Right lobe of liver (tissue), 6 donors: ENCODE data around the gene BRD3. TPM values are rescaled to one million over a fixed set of nuclear protein-coding genes. Genes with fewer than 3 reads are reported as not detected.

Experiments used
- ATAC-seq, 4 donors: fragments of 200-7000 bp; cut with Tn5 transposase; one replicate each; pipeline ENCODE4 v1.9.1; 2020; ENCODE audit warnings: mild to moderate bottlenecking in 4 of 4, moderate library complexity in 4 of 4
- DNase-seq, 3 donors: peaks; one replicate each; pipeline ENCODE4 v3.0.0-alpha.2; 2020
- H3K27ac ChIP-seq, 3 donors: fragments of 200-600 bp; one replicate each; pipeline ENCODE4 v1.8.0; 2022
- H3K27me3 ChIP-seq, 2 donors: fragments of 200-600 bp; one replicate each; pipeline ENCODE4 v1.8.0; 2022
- H3K36me3 ChIP-seq, 4 donors: fragments of 200-600 bp; sonication (generic) in 1 of 4; one replicate each; pipeline versions ENCODE4 v1.5.1 to v1.8.0; 2017 to 2022; ENCODE audit warnings: control low read depth in 1 of 4
- H3K4me1 ChIP-seq, 4 donors: fragments of 200-600 bp; sonication (generic) in 1 of 4; one replicate each; pipeline versions ENCODE4 v1.5.1 to v1.8.0; 2017 to 2022; ENCODE audit warnings: control low read depth in 1 of 4
- H3K4me3 ChIP-seq, 3 donors: fragments of 200-600 bp; one replicate each; pipeline ENCODE4 v1.8.0; 2022
- H3K9me3 ChIP-seq, 4 donors: fragments of 200-600 bp; sonication (generic) in 1 of 4; one replicate each; pipeline versions ENCODE4 v1.5.1 to v1.8.0; 2017 to 2022; ENCODE audit warnings: control low read depth in 1 of 4
- CTCF ChIP-seq, 4 donors: fragments of 200-600 bp in 3 of 4; fragments of 450-650 bp in 1 of 4; IDR thresholded peaks; one replicate each; pipeline versions ENCODE4 v1.5.1 to v1.8.0; 2016 to 2022; ENCODE audit warnings: antibody characterized with exemption in 4 of 4, mild to moderate bottlenecking in 2 of 4
- POLR2A ChIP-seq: fragments of 450-650 bp; IDR thresholded peaks from one replicate; pipeline ENCODE4 v1.6.1; 2017; ENCODE audit warnings: antibody characterized with exemption, mild to moderate bottlenecking
- WGBS: methylation state at CpG from one replicate; pipeline ENCODE4 v1.1.6; 2018; ENCODE audit warnings: low coverage, low lambda C conversion rate; ENCODE audit not compliant: insufficient coverage; ENCODE audit errors: missing lambda C conversion rate; 5-methylcytosine and 5-hydroxymethylcytosine counted together
- intact Hi-C, 2 donors: fragments of 100-400 bp; cut with DNase I; formaldehyde crosslinking; loops; one replicate each; pipeline versions ENCODE4 v1.11.2 to v1.14.1; 2022
- total RNA-seq, 6 experiments: library from RNA; depleted of rRNA in 2 of 6; stranded (reverse); fragments of >200 nt in 2 of 6; fragmentation: NEBNext Ultra II Directional in 3 of 6; extraction: Animal tissue kit (Norgen Biotek cat#: 25700) in 3 of 6; gene quantifications; one replicate each; pipeline versions ENCODE4 v1.1.0 to v1.2.4, GENCODE V29; 2016 to 2023
- donor health status: DM: no; HTN: yes; CAD: no.
- donor health status: DM: no; HTN: no; CAD: no.
- donor health status: DM: no; HTN: no; CAD: no.
- donor health status: DM: no; HTN: yes; CAD: no.
- donor health status: DM: no; HTN: yes; CAD: no.

Gene BRD3
- total RNA-seq, 6 experiments from 2014 or later, result 10.7 to 25.4 (median 21.1) TPM

DNA sequence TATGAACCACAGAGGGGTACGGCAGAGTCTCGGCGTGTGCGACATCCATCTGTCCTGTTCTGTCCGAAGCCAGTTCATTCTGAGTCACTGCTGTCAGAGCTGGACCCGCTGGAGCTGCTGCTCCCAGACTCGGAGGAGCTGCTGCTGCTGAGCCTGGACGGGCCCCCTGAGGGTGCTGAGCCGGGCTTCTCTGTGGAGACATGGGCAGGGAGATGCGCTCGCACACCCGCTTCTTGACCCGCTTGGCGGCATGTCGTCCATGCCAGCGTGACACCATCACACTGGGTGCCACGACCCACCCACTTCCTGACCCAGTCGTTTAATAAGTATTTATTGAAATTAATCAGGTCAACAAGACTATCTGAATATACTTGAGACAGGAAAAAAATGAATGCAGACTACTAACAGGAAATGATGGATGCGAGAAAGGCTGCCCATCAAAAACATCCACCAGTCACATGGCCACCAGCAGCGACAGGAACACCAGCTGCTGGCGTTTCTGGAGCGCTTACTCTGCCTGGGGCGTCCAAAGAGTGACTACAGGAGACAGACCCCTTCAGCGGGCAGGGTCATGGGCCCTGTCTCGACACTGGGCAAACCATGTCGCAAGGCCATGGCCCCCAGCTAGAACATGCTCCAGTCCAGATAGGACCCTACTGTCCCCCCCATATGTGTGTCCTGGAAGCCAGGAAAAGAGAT lies 34.2 kb downstream of the BRD3 start:
- DNase-seq, result peak in 2 of 3 donors; percentile 12 to 37
- H3K27me3 ChIP-seq, result no peaks in the 10 kb centered on the region
- peaks cover 0 to 14% (median 6%) of the 10 kb centered on the region in 4 donors for H3K4me1 ChIP-seq
- peaks cover 0 to 62% (median 27%) of the 10 kb centered on the region in 4 donors for H3K36me3 ChIP-seq
- TF ChIP-seq POLR2A (no peak), CTCF (IDR thresholded peaks at IDR 0.05) (no peak)
- intact Hi-C loops, result no loop called here
- ATAC-seq, result no peak
- no peaks in the 10 kb centered on the region for H3K9me3 ChIP-seq
- H3K4me3 ChIP-seq, result no peak overlapping the region
- no peak overlapping the region for H3K27ac ChIP-seq
- 82% methylated on average over 8 of the region's 26 CpGs for WGBS

GRCh38 chr9:134032456-134033222 lies 35.2 kb downstream of the BRD3 start:
- Histone ChIP-seq H3K27ac (no peak overlapping the region), H3K36me3 (peaks cover 0 to 62% (median 27%) of the 10 kb centered on the region in 4 donors), H3K4me3 (no peak overlapping the region), H3K4me1 (peaks cover 0 to 24% (median 9%) of the 10 kb centered on the region in 4 donors), H3K27me3 (no peaks in the 10 kb centered on the region), H3K9me3 (no peaks in the 10 kb centered on the region)
- TF ChIP-seq CTCF (IDR thresholded peaks at IDR 0.05) (no peak), POLR2A (no peak)
- 93% methylated on average over 34 of the region's 40 CpGs for WGBS
- DNase-seq, result peak in 2 of 3 donors; percentile 12 to 41
- intact Hi-C loops, result no loop called here
- ATAC-seq, result no peak

- DNase-seq (peak in 1 of 3 donors; percentile 49), ATAC-seq (no peak)
- peaks cover 0 to 24% (median 9%) of the 10 kb centered on the region in 4 donors for H3K4me1 ChIP-seq
- 86% methylated on average over 1 of the region's 14 CpGs for WGBS
- H3K4me3 ChIP-seq, result no peak overlapping the region
- intact Hi-C loops, result no loop called here
- H3K9me3 ChIP-seq, result no peaks in the 10 kb centered on the region
- H3K36me3 ChIP-seq, result peaks cover 0 to 62% (median 27%) of the 10 kb centered on the region in 4 donors
- H3K27ac ChIP-seq, result no peak overlapping the region
- TF ChIP-seq CTCF (IDR thresholded peaks at IDR 0.05) (no peak), POLR2A (no peak)
- H3K27me3 ChIP-seq, result no peaks in the 10 kb centered on the region
Measured at GRCh38 chr9:134031783-134032182, 36.0 kb downstream of the BRD3 start.

GRCh38 chr9:134030821-134031470 lies 36.9 kb downstream of the BRD3 start:
- no peak overlapping the region for H3K4me3 ChIP-seq
- ATAC-seq, result no peak
- H3K27me3 ChIP-seq, result no peaks in the 10 kb centered on the region
- H3K4me1 ChIP-seq, result peaks cover 0 to 28% (median 9%) of the 10 kb centered on the region in 4 donors
- intact Hi-C loops, result no loop called here
- 92% methylated on average over 15 of the region's 29 CpGs for WGBS
- peaks cover 0 to 55% (median 25%) of the 10 kb centered on the region in 4 donors for H3K36me3 ChIP-seq
- H3K27ac ChIP-seq, result no peak overlapping the region
- TF ChIP-seq CTCF (IDR thresholded peaks at IDR 0.05), result no peak
- no peak for TF ChIP-seq POLR2A
- H3K9me3 ChIP-seq, result no peaks in the 10 kb centered on the region
- peak in 2 of 3 donors; percentile 11 to 49 for DNase-seq
